SK-N-SH treated with all-trans-retinoic acid at 6 μM for 48 hours (cell line): ENCODE measurements around the gene CD96.

Experiments
- GLIS3 ChIP-seq: fragments of 250-450 bp; sonication (Bioruptor Pico); IDR thresholded peaks from 2 replicates; pipeline ENCODE4 v1.5.0; 2020; ENCODE audit warnings: mild to moderate bottlenecking, moderate library complexity
- ISL1 ChIP-seq: fragments of 250-450 bp; sonication (Bioruptor Pico); IDR thresholded peaks from 2 replicates; pipeline ENCODE4 v2.1.2; 2022; ENCODE audit warnings: mild to moderate bottlenecking, moderate library complexity
- OSR1 ChIP-seq: fragments of 250-450 bp; sonication (Bioruptor Pico); IDR thresholded peaks from 2 replicates; pipeline ENCODE4 v1.8.0; 2022; ENCODE audit warnings: moderate library complexity, mild to moderate bottlenecking, inconsistent platforms
- PPARA ChIP-seq: fragments of 250-450 bp; sonication (Bioruptor Pico); IDR thresholded peaks from 2 replicates; pipeline ENCODE4 v1.5.0; 2020; ENCODE audit warnings: mild to moderate bottlenecking, borderline replicate concordance
- RARB ChIP-seq: fragments of 250-450 bp; sonication (Bioruptor Pico); IDR thresholded peaks from 2 replicates; pipeline ENCODE4 v1.8.0; 2021; ENCODE audit warnings: mild to moderate bottlenecking, moderate library complexity
- SNAI2 ChIP-seq: fragments of 250-450 bp; sonication (Bioruptor Pico); IDR thresholded peaks from 2 replicates; pipeline ENCODE4 v1.5.0; 2020; ENCODE audit warnings: mild to moderate bottlenecking, moderate library complexity
- ZFP3 ChIP-seq: fragments of 250-450 bp; sonication (Bioruptor Pico); IDR thresholded peaks from 2 replicates; pipeline ENCODE4 v1.5.0; 2020; ENCODE audit warnings: mild to moderate bottlenecking, moderate library complexity
- ZFP30 ChIP-seq: fragments of 450-650 bp; formaldehyde crosslinking; IDR thresholded peaks from 2 replicates; pipeline ENCODE4 v1.5.0; 2022; ENCODE audit warnings: mild to moderate bottlenecking, moderate library complexity

DNA sequence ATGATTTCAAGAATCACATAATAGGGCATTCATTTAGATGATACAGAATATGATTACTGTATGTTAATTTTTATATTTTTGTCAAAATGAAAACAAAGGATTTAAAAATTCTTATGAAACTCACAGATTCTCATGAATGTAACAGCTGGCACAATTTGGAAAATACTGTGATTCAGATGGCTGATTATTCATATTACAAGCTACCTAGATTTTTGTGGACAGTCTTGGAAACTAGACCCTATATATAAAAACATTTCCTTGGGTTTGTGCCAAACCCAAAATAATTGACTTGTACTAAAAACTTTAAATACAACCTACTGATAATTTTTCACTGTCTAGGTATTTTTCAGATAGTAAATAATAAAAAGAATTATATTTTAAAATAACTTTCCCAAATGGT, 26.9 kb downstream of the CD96 start:
- TF ChIP-seq ZFP3 (CRISPR knock-in tag), result no peak
- no peak for TF ChIP-seq GLIS3 (CRISPR knock-in tag)
- TF ChIP-seq OSR1, result no peak
- TF ChIP-seq SNAI2 (CRISPR knock-in tag), result no peak
- no peak for TF ChIP-seq ZFP30 (CRISPR knock-in tag)
- TF ChIP-seq RARB (CRISPR knock-in tag), result no peak
- TF ChIP-seq PPARA (CRISPR knock-in tag), result no peak
- TF ChIP-seq ISL1 (CRISPR knock-in tag), result no peak
